ENCODE results near the gene PDE6G. TPM values are rescaled to one million over a fixed set of nuclear protein-coding genes. Genes with fewer than 3 reads are reported as not detected.

The PDE6G gene
- total RNA-seq, 1 experiment from 2014 or later, result not detected

- Histone ChIP-seq H3K36me3 (peaks cover 83% of the 10 kb centered on the region), H3K9me3 (no peaks in the 10 kb centered on the region; the same call in 1 of the 2 replicates), H3K4me3 (no peak overlapping the region), H3K27me3 (no peaks in the 10 kb centered on the region)
- no peak for DNase-seq
Observed at GRCh38 chr17:81616877-81617276, 39.5 kb downstream of the PDE6G start.

- no peaks in the 10 kb centered on the region for H3K27me3 ChIP-seq
- H3K9me3 ChIP-seq, result no peaks in the 10 kb centered on the region; the same call in 1 of the 2 replicates
- no peak overlapping the region for H3K4me3 ChIP-seq
- DNase-seq, result no peak
- H3K36me3 ChIP-seq, result peaks cover 78% of the 10 kb centered on the region
Observed at GRCh38 chr17:81615401-81615930, 40.9 kb downstream of the PDE6G start.

DNA sequence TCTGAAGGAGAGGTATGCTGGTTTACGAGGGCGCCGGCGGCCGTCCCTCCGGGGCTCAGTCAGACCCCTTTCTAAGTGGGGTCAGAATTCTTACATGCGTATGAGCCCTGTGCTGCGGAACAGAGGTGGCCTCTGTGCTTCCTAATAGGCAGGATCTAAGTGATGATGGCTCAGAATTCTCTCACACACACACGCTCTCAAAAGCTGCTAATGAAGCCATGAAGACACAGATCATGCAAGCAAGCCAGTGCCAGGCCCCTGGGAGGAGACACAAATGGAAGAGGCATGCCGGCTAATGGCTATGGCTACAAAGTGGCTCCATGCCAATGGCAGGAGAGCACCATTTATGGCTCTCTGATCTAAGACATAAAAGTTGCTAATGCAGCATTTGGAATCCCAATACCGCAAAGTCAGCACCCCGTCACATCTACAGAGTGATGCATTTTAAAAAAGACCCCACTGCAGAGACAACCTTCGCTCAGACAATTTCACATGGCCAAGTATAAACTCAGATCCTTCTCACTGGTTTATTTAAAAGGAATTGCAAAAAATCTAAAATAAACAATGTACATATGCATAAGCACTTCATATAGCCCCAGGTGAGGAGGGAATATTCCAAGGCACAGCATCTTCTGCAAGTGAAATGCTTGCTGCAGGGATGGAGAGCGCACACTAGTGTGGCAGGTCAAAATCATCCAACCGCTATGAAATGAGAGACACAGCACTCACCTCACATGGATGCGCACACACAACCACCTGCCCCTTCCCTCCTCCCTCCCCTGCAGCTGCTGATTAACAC lies 44.0 kb downstream of the PDE6G start:
- peaks cover 87% of the 10 kb centered on the region for H3K36me3 ChIP-seq
- DNase-seq, result no peak
- no peak overlapping the region for H3K4me3 ChIP-seq
- no peaks in the 10 kb centered on the region for H3K27me3 ChIP-seq
- no peaks in the 10 kb centered on the region; the same call in 1 of the 2 replicates for H3K9me3 ChIP-seq

DNA sequence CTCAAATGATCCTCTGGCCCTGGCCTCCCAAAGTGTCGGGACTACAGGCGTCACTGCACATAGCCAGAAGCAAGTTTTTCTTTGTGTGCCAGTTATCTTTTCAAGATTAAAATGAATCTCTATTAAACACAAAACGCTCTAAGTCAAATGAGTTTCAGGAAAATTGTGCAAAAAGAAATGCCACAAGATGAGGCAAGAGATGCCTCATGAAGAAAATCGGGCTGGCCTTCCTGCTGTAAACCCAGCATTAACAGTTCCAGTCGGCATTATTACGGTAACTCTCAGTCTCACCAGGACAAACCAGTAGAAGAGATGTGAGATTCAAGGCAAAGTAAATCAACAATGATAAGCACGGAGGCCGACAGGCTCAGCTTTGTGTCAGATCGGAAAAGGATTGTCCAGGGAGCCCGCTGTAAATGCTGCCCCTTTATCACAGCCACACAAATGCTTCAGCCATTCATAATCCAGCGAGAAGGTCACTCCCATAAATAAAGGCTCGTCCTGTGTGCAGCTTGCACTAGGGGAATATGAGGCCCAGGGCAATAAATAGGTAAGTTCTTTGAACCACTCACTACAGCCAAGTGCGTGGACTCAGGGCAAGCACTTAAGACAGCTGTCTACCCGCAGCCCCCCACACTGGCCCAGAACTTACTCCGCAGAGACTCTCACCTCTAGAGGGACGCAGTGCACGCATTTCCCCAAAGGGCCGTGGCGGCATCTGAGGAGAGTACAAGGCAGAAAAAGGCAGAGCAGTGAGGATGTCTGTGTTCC lies 46.6 kb downstream of the PDE6G start:
- H3K4me3 ChIP-seq, result no peak overlapping the region
- H3K36me3 ChIP-seq, result peaks cover 90% of the 10 kb centered on the region
- no peaks in the 10 kb centered on the region for H3K27me3 ChIP-seq
- no peaks in the 10 kb centered on the region for H3K9me3 ChIP-seq
- no peak for DNase-seq

DNA sequence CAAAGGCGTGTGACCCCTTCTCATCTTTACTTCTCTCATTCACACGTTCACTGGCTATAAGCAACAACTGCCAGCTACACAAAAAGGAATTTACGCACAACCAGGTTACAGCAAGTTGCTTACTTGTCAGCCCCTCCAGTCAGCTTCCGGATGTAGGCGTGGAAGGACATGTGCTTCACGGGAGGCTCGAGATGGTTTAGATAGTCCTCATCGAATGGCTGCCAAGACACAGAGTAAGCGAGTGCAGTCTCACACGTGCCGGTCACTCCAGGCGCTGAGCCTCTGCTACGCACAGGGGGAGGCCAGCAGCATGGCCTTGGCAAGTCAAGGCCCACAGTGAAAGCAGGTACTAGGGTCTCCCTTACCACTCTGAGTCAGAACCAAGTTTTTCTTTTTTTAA lies 47.7 kb downstream of the PDE6G start:
- no peak for DNase-seq
- Histone ChIP-seq H3K4me3 (no peak overlapping the region), H3K27me3 (no peaks in the 10 kb centered on the region), H3K36me3 (peaks cover 91% of the 10 kb centered on the region), H3K9me3 (no peaks in the 10 kb centered on the region)

- Histone ChIP-seq H3K4me3 (no peak overlapping the region), H3K27me3 (no peaks in the 10 kb centered on the region), H3K36me3 (peaks cover 91% of the 10 kb centered on the region), H3K9me3 (no peaks in the 10 kb centered on the region)
- no peak for DNase-seq
Observed at GRCh38 chr17:81608082-81608481, 48.3 kb downstream of the PDE6G start.

- Histone ChIP-seq H3K4me3 (no peak overlapping the region), H3K36me3 (peaks cover 91% of the 10 kb centered on the region), H3K9me3 (no peaks in the 10 kb centered on the region), H3K27me3 (no peaks in the 10 kb centered on the region)
- no peak for DNase-seq
Observed at GRCh38 chr17:81607431-81607830, 48.9 kb downstream of the PDE6G start.

DNA sequence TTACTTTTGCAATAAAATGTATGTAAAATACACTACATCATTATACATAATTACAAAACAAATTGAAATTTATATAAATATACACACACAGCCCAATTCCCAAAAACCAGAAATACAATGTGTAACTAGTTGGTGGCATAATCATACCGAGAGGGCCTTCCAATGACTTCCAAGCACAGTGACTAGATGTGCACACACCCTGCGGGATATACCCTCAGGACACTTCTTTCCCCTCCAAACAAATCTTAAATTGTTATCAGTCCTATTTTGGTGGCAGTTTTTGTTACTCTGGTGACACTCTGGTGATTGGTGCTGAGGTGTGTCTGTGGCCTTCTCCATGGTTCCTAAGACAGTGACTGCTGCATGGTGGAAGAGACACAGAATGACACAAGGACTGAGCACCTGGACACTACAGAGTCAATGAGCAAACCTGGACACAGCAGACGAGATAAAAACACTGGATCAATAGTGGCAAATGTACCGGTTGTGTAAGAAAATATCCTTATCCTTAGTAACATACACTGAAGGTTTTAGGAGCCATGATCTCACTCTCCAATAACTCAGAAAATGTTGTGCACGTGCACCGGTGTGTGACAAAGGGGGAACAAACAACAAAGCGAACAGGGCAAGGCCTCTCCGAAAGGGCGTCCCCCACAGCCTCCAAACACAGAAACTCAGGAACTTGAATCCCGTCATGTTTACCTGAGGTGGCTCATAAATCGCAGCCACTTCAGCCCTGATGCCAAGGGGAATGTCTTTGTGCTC lies 52.3 kb downstream of the PDE6G start:
- DNase-seq, result no peak
- no peak overlapping the region for H3K4me3 ChIP-seq
- H3K36me3 ChIP-seq, result peaks cover 94% of the 10 kb centered on the region
- no peaks in the 10 kb centered on the region for H3K27me3 ChIP-seq
- no peaks in the 10 kb centered on the region for H3K9me3 ChIP-seq

DNA sequence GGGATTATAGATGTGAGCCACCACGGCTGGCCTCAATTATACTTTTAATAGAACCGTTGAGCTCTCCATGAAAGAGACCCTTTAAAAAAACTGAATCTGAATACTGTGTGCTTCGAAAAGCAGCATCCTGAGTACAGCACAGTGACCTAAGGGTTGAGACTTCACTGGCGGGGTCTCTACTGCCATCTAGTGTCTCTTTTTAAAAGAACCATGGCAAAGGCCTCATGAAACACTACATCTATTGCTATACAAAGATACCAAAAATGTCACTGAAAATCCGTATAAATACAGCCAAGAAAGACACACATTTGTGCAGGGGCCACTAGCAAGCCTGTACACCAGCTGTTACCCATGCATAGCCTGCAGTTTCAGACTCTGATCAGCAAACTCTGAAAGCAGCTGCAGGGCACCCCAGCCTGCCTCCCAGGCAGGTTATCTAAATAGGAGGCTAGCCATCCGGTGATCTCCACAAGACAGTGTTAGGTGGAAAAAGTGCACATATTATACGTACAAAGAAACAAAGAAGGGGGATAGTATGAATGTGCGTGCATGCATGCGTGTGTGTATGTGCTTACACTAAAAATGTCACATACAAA lies 54.7 kb downstream of the PDE6G start:
- no peaks in the 10 kb centered on the region for H3K27me3 ChIP-seq
- no peak overlapping the region for H3K4me3 ChIP-seq
- DNase-seq, result no peak
- no peaks in the 10 kb centered on the region for H3K9me3 ChIP-seq
- H3K36me3 ChIP-seq, result peaks cover 93% of the 10 kb centered on the region

Other genes starting within 250 kb of the PDE6G start
- 5,061 and 6,321 TPM in 2 replicates for gene ACTG1, start 143.7 kb downstream of the PDE6G start, total RNA-seq (2014; rRNA removed; shearing (Covaris generic); ENCODE audit: low replicate concordance)
- 0.12 TPM in 1 of 2 replicates, not detected in the other for gene FSCN2, start 128.2 kb downstream of the PDE6G start, total RNA-seq (2014; rRNA removed; shearing (Covaris generic); ENCODE audit: low replicate concordance)
- 25.6 and 41.7 TPM in 2 replicates for gene FAAP100, start 104.2 kb downstream of the PDE6G start, total RNA-seq (2014; rRNA removed; shearing (Covaris generic); ENCODE audit: low replicate concordance)
- gene NPLOC4, start 19.4 kb downstream of the PDE6G start, total RNA-seq (2014; rRNA removed; shearing (Covaris generic); ENCODE audit: low replicate concordance), result 109 and 157 TPM in 2 replicates
- gene TSPAN10, start 19.3 kb downstream of the PDE6G start, total RNA-seq (2014; rRNA removed; shearing (Covaris generic); ENCODE audit: low replicate concordance), result 2.6 and 3.7 TPM in 2 replicates
- gene OXLD1, start 10.1 kb upstream of the PDE6G start, total RNA-seq (2014; rRNA removed; shearing (Covaris generic); ENCODE audit: low replicate concordance), result 61.1 and 64.7 TPM in 2 replicates
- gene CCDC137, start 10.2 kb upstream of the PDE6G start, total RNA-seq (2014; rRNA removed; shearing (Covaris generic); ENCODE audit: low replicate concordance), result 55.2 and 133 TPM in 2 replicates
- gene ARL16, start 27.3 kb upstream of the PDE6G start, total RNA-seq (2014; rRNA removed; shearing (Covaris generic); ENCODE audit: low replicate concordance), result 35.0 and 47.8 TPM in 2 replicates
- 102 and 116 TPM in 2 replicates for gene HGS, start 27.5 kb upstream of the PDE6G start, total RNA-seq (2014; rRNA removed; shearing (Covaris generic); ENCODE audit: low replicate concordance)
- gene MRPL12, start 46.8 kb upstream of the PDE6G start, total RNA-seq (2014; rRNA removed; shearing (Covaris generic); ENCODE audit: low replicate concordance), result 146 and 225 TPM in 2 replicates
- 51.4 and 77.6 TPM in 2 replicates for gene SLC25A10, start 55.7 kb upstream of the PDE6G start, total RNA-seq (2014; rRNA removed; shearing (Covaris generic); ENCODE audit: low replicate concordance)
- not detected in 2 replicates for gene GCGR, start 147.6 kb upstream of the PDE6G start, total RNA-seq (2014; rRNA removed; shearing (Covaris generic); ENCODE audit: low replicate concordance)
- 73.2 and 83.7 TPM in 2 replicates for gene MCRIP1, start 176.7 kb upstream of the PDE6G start, total RNA-seq (2014; rRNA removed; shearing (Covaris generic); ENCODE audit: low replicate concordance)
- gene PPP1R27, start 178.5 kb upstream of the PDE6G start, total RNA-seq (2014; rRNA removed; shearing (Covaris generic); ENCODE audit: low replicate concordance), result not detected in 2 replicates
- 531 and 798 TPM in 2 replicates for gene P4HB, start 204.0 kb upstream of the PDE6G start, total RNA-seq (2014; rRNA removed; shearing (Covaris generic); ENCODE audit: low replicate concordance)
- 114 and 185 TPM in 2 replicates for gene ARHGDIA, start 214.8 kb upstream of the PDE6G start, total RNA-seq (2014; rRNA removed; shearing (Covaris generic); ENCODE audit: low replicate concordance)
- gene ALYREF, start 235.0 kb upstream of the PDE6G start, total RNA-seq (2014; rRNA removed; shearing (Covaris generic); ENCODE audit: low replicate concordance), result 313 and 425 TPM in 2 replicates
- gene ANAPC11, start 235.2 kb upstream of the PDE6G start, total RNA-seq (2014; rRNA removed; shearing (Covaris generic); ENCODE audit: low replicate concordance), result 161 and 303 TPM in 2 replicates
- 1.3 and 2.5 TPM in 2 replicates for gene NPB, start 245.7 kb upstream of the PDE6G start, total RNA-seq (2014; rRNA removed; shearing (Covaris generic); ENCODE audit: low replicate concordance)